Muscle of arm (tissue), 12 donors: ENCODE data around the gene PLA2G10. TPM values are rescaled to one million over a fixed set of nuclear protein-coding genes. Genes with fewer than 3 reads are reported as not detected.

Experiments used
- polyA plus RNA-seq, 12 donors: library from polyadenylated mRNA; unstranded; fragments of 120-200 nt; gene quantifications; one replicate each; pipeline ENCODE4 v1.2.1, GENCODE V29; 2013; ENCODE audit not compliant: insufficient read length in 12 of 12

Gene PLA2G10
- polyA plus RNA-seq, 12 donors, result 0.35 to 0.81 (median 0.44) TPM; not detected in 4

Other genes starting within 250 kb of the PLA2G10 start
- 10 to 100 TPM in 11 of 12 donors, not detected in 1; 15.0 to 35.4 (median 18.3) TPM for gene PARN, start 64.0 kb downstream of the PLA2G10 start, polyA plus RNA-seq
- 10 to 100 TPM in 11 of 12 donors, not detected in 1; 43.9 to 64.1 (median 54.2) TPM for gene BFAR, start 61.4 kb downstream of the PLA2G10 start, polyA plus RNA-seq
- 10 to 100 TPM in 3 of 12 donors, 1 to 10 TPM in 8, not detected in 1; 1.4 to 17.1 (median 7.5) TPM for gene NPIPA3, start 9.1 kb upstream of the PLA2G10 start, polyA plus RNA-seq
- 1 to 10 TPM in 4 of 12 donors, not detected in 8; 2.6 to 5.8 (median 4.1) TPM for gene NPIPA2, start 48.2 kb upstream of the PLA2G10 start, polyA plus RNA-seq
- gene NOMO1, start 139.4 kb upstream of the PLA2G10 start, polyA plus RNA-seq, result 10 to 100 TPM in 11 of 12 donors, not detected in 1; 48.2 to 91.7 (median 63.7) TPM
- gene NPIPA1, start 243.1 kb upstream of the PLA2G10 start, polyA plus RNA-seq, result 100 to 1,000 TPM in 5 of 12 donors, 10 to 100 TPM in 6, not detected in 1; 74.1 to 202 (median 93.2) TPM